CD8-positive, alpha-beta memory T cell (primary cell): ENCODE results near the gene IRX4. TPM values are rescaled to one million over a fixed set of nuclear protein-coding genes. Genes with fewer than 3 reads are reported as not detected.
"Not testable (repeated sequence)": the region's sequence is repeated elsewhere in the genome, so short reads cannot be mapped to it uniquely, and the experiment has no call there.

Experiments
- CTCF ChIA-PET: fragments of 350-600 bp; sonication (Branson Sonifier 250); formaldehyde crosslinking; loops from one replicate; lab custom pipeline; 2021; ENCODE audit warnings: antibody characterized with exemption; lab: Charles Lee
- POLR2A ChIA-PET: fragments of 350-600 bp; sonication (Branson Sonifier 250); formaldehyde crosslinking; loops from one replicate; lab custom pipeline; 2021; ENCODE audit warnings: antibody characterized with exemption; lab: Charles Lee
- DNase-seq, 5 donors: peaks; one replicate each; pipeline versions ENCODE4 v3.0.0 to v3.0.0-alpha.2; 2020 to 2022; ENCODE audit warnings: mixed read lengths in 1 of 5
- H3K27ac ChIP-seq: one replicate; pipeline ENCODE4 v1.7.0; 2013; ENCODE audit warnings: low read depth, mild to moderate bottlenecking, low read length, moderate library complexity
- H3K27me3 ChIP-seq: 2 replicates; pipeline ENCODE4 v1.7.0; 2013; ENCODE audit warnings: low read length, mild to moderate bottlenecking; ENCODE audit not compliant: insufficient read depth, poor library complexity, severe bottlenecking
- H3K36me3 ChIP-seq: 2 replicates; pipeline ENCODE4 v1.7.0; 2013; ENCODE audit warnings: mild to moderate bottlenecking, low read length, moderate library complexity; ENCODE audit not compliant: insufficient read depth
- H3K4me1 ChIP-seq: 2 replicates; pipeline ENCODE4 v1.7.0; 2013; ENCODE audit warnings: mild to moderate bottlenecking, low read length, moderate library complexity; ENCODE audit not compliant: insufficient read depth
- H3K4me3 ChIP-seq: 2 replicates; pipeline ENCODE4 v1.7.0; 2013; ENCODE audit warnings: mild to moderate bottlenecking, low read length
- H3K9me3 ChIP-seq: 2 replicates; pipeline ENCODE4 v1.7.0; 2013; ENCODE audit warnings: mild to moderate bottlenecking, low read length
- H3K27ac Mint-ChIP-seq, 8 donors: one replicate each; pipeline ENCODE4 v1.8.0; 2020 to 2021; ENCODE audit warnings: mixed read lengths in 8 of 8, mild to moderate bottlenecking in 6 of 8, inconsistent platforms in 3 of 8, moderate library complexity in 3 of 8
- H3K27me3 Mint-ChIP-seq, 2 donors: one replicate each; pipeline ENCODE4 v1.8.0; 2020 to 2021; ENCODE audit warnings: mixed read lengths in 2 of 2, mild to moderate bottlenecking in 1 of 2, moderate library complexity in 1 of 2
- H3K36me3 Mint-ChIP-seq, 3 donors: one replicate each; pipeline ENCODE4 v1.8.0; 2020 to 2021; ENCODE audit warnings: mixed read lengths in 3 of 3, inconsistent platforms in 1 of 3, mild to moderate bottlenecking in 1 of 3
- H3K4me1 Mint-ChIP-seq, 3 donors: one replicate each; pipeline ENCODE4 v1.8.0; 2020 to 2021; ENCODE audit warnings: mixed read lengths in 3 of 3, inconsistent platforms in 1 of 3, mild to moderate bottlenecking in 1 of 3
- H3K4me3 Mint-ChIP-seq, 7 donors: one replicate each; pipeline ENCODE4 v1.8.0; 2020 to 2021; ENCODE audit warnings: mixed read lengths in 7 of 7, mild to moderate bottlenecking in 6 of 7, moderate library complexity in 4 of 7, inconsistent platforms in 2 of 7
- H3K9me3 Mint-ChIP-seq, 5 donors: one replicate each; pipeline ENCODE4 v1.8.0; 2020 to 2022; ENCODE audit warnings: mixed read lengths in 5 of 5, mild to moderate bottlenecking in 3 of 5, moderate library complexity in 2 of 5, inconsistent platforms in 1 of 5
- polyA plus RNA-seq: library from polyadenylated mRNA; unstranded; fragments of 300-500 nt; fragmentation: Illumina TruSeq; gene quantifications from one replicate; pipeline ENCODE4 v1.2.3, GENCODE V29; 2021
- total RNA-seq, 2 experiments: library from RNA; stranded (reverse); gene quantifications; one replicate each; pipeline ENCODE4 v1.2.3, GENCODE V29; 2021

The IRX4 gene
- total and polyA plus RNA-seq, 3 experiments from 2014 or later: not detected

- H3K4me3 Mint-ChIP-seq: peak overlapping the region in 2 of 7 donors; percentile 23 to 54
- Histone ChIP-seq H3K27ac (no peak overlapping the region), H3K4me1 (no peaks in the 10 kb centered on the region), H3K27me3 (peaks cover 10% of the 10 kb centered on the region), H3K36me3 (no peaks in the 10 kb centered on the region), H3K9me3 (no peaks in the 10 kb centered on the region), H3K4me3 (no peak overlapping the region)
- no peaks in the 10 kb centered on the region for H3K36me3 Mint-ChIP-seq
- ChIA-PET POLR2A (no interaction called here), CTCF (interaction anchor here (1.2 kb wide), 1 partner anchor 21 kb away, joined by 3 read pairs; no protein-coding TSS in a partner anchor)
- peaks cover 38 to 49% of the 10 kb centered on the region in 2 donors for H3K27me3 Mint-ChIP-seq
- no peak for DNase-seq
- peaks cover 0 to 20% (median 6%) of the 10 kb centered on the region in 3 donors for H3K4me1 Mint-ChIP-seq
- H3K9me3 Mint-ChIP-seq: peaks cover 0 to 2% (median 0%) of the 10 kb centered on the region in 5 donors
- no peak overlapping the region for H3K27ac Mint-ChIP-seq
Measured at GRCh38 chr5:1875281-1875842, 7.4 kb downstream of the IRX4 start.

GRCh38 chr5:1874771-1875220 is 7.9 kb downstream of the IRX4 start:
- peaks cover 5% of the 10 kb centered on the region for H3K27me3 ChIP-seq
- ChIA-PET POLR2A (no interaction called here), CTCF (no interaction called here)
- H3K4me3 Mint-ChIP-seq: no peak overlapping the region
- H3K9me3 ChIP-seq: no peaks in the 10 kb centered on the region
- no peak for DNase-seq
- peak overlapping the region in 1 of 8 donors; percentile 64 for H3K27ac Mint-ChIP-seq
- no peaks in the 10 kb centered on the region for H3K36me3 ChIP-seq
- H3K27me3 Mint-ChIP-seq: peaks cover 33 to 44% of the 10 kb centered on the region in 2 donors
- no peaks in the 10 kb centered on the region for H3K36me3 Mint-ChIP-seq
- H3K27ac ChIP-seq: no peak overlapping the region
- peaks cover 0 to 17% (median 6%) of the 10 kb centered on the region in 3 donors for H3K4me1 Mint-ChIP-seq
- H3K4me1 ChIP-seq: no peaks in the 10 kb centered on the region
- H3K9me3 Mint-ChIP-seq: peaks cover 0 to 2% (median 0%) of the 10 kb centered on the region in 5 donors
- H3K4me3 ChIP-seq: no peak overlapping the region

- peaks cover 4% of the 10 kb centered on the region for H3K27me3 ChIP-seq
- no peak overlapping the region for H3K4me3 Mint-ChIP-seq
- H3K36me3 Mint-ChIP-seq: no peaks in the 10 kb centered on the region
- H3K4me1 Mint-ChIP-seq: peaks cover 0 to 17% (median 4%) of the 10 kb centered on the region in 3 donors
- no peak overlapping the region for H3K4me3 ChIP-seq
- peaks cover 28 to 39% of the 10 kb centered on the region in 2 donors for H3K27me3 Mint-ChIP-seq
- H3K4me1 ChIP-seq: no peaks in the 10 kb centered on the region
- DNase-seq: no peak
- H3K9me3 Mint-ChIP-seq: no peaks in the 10 kb centered on the region
- POLR2A ChIA-PET: no interaction called here
- CTCF ChIA-PET: no interaction called here
- no peak overlapping the region for H3K27ac ChIP-seq
- no peak overlapping the region for H3K27ac Mint-ChIP-seq
- H3K9me3 ChIP-seq: no peaks in the 10 kb centered on the region
- H3K36me3 ChIP-seq: no peaks in the 10 kb centered on the region
Measured at GRCh38 chr5:1874348-1874747, 8.4 kb downstream of the IRX4 start.

GRCh38 chr5:1873243-1873959 is 9.3 kb downstream of the IRX4 start:
- H3K36me3 Mint-ChIP-seq: no peaks in the 10 kb centered on the region
- ChIA-PET POLR2A (no interaction called here), CTCF (no interaction called here)
- Histone ChIP-seq H3K4me3 (no peak overlapping the region), H3K27me3 (peaks cover 4% of the 10 kb centered on the region), H3K9me3 (no peaks in the 10 kb centered on the region), H3K36me3 (no peaks in the 10 kb centered on the region), H3K4me1 (no peaks in the 10 kb centered on the region), H3K27ac (no peak overlapping the region)
- no peak overlapping the region for H3K27ac Mint-ChIP-seq
- peaks cover 27 to 36% of the 10 kb centered on the region in 2 donors for H3K27me3 Mint-ChIP-seq
- H3K4me1 Mint-ChIP-seq: peaks cover 0 to 17% (median 4%) of the 10 kb centered on the region in 3 donors
- H3K4me3 Mint-ChIP-seq: no peak overlapping the region
- DNase-seq: no peak
- H3K9me3 Mint-ChIP-seq: no peaks in the 10 kb centered on the region

GRCh38 chr5:1871441-1871840 is 11.3 kb downstream of the IRX4 start:
- Histone ChIP-seq H3K36me3 (no peaks in the 10 kb centered on the region), H3K4me1 (no peaks in the 10 kb centered on the region), H3K27me3 (peaks cover 4% of the 10 kb centered on the region), H3K9me3 (no peaks in the 10 kb centered on the region), H3K27ac (no peak overlapping the region), H3K4me3 (no peak overlapping the region)
- POLR2A ChIA-PET: no interaction called here
- Mint-ChIP-seq H3K27me3 (peaks cover 21 to 35% of the 10 kb centered on the region in 2 donors), H3K36me3 (no peaks in the 10 kb centered on the region), H3K27ac (no peak overlapping the region), H3K4me1 (peaks cover 0 to 13% (median 4%) of the 10 kb centered on the region in 3 donors), H3K9me3 (no peaks in the 10 kb centered on the region), H3K4me3 (no peak overlapping the region)
- CTCF ChIA-PET: no interaction called here
- no peak for DNase-seq

- H3K9me3 ChIP-seq, H3K4me3 Mint-ChIP-seq, H3K27ac Mint-ChIP-seq, H3K36me3 Mint-ChIP-seq, H3K4me1 ChIP-seq, POLR2A ChIA-PET, H3K4me3 ChIP-seq, H3K4me1 Mint-ChIP-seq, H3K9me3 Mint-ChIP-seq, DNase-seq, H3K27me3 ChIP-seq, H3K27ac ChIP-seq, H3K36me3 ChIP-seq, CTCF ChIA-PET: not testable (repeated sequence)
- peaks cover 18 to 36% of the 10 kb centered on the region in 2 donors for H3K27me3 Mint-ChIP-seq
Measured at GRCh38 chr5:1870435-1871272, 12.1 kb downstream of the IRX4 start.

GRCh38 chr5:1868886-1869475 is 13.7 kb downstream of the IRX4 start:
- H3K4me1 Mint-ChIP-seq: no peaks in the 10 kb centered on the region
- Histone ChIP-seq H3K27ac (no peak overlapping the region), H3K9me3 (no peaks in the 10 kb centered on the region), H3K4me1 (no peaks in the 10 kb centered on the region), H3K4me3 (no peak overlapping the region), H3K27me3 (peaks cover 8% of the 10 kb centered on the region), H3K36me3 (no peaks in the 10 kb centered on the region)
- peaks cover 9 to 36% of the 10 kb centered on the region in 2 donors for H3K27me3 Mint-ChIP-seq
- ChIA-PET POLR2A (no interaction called here), CTCF (no interaction called here)
- no peaks in the 10 kb centered on the region for H3K9me3 Mint-ChIP-seq
- no peak overlapping the region for H3K4me3 Mint-ChIP-seq
- no peaks in the 10 kb centered on the region for H3K36me3 Mint-ChIP-seq
- H3K27ac Mint-ChIP-seq: no peak overlapping the region
- DNase-seq: no peak
